ENCODE data around the gene AOAH.

AOAH gene

DNA sequence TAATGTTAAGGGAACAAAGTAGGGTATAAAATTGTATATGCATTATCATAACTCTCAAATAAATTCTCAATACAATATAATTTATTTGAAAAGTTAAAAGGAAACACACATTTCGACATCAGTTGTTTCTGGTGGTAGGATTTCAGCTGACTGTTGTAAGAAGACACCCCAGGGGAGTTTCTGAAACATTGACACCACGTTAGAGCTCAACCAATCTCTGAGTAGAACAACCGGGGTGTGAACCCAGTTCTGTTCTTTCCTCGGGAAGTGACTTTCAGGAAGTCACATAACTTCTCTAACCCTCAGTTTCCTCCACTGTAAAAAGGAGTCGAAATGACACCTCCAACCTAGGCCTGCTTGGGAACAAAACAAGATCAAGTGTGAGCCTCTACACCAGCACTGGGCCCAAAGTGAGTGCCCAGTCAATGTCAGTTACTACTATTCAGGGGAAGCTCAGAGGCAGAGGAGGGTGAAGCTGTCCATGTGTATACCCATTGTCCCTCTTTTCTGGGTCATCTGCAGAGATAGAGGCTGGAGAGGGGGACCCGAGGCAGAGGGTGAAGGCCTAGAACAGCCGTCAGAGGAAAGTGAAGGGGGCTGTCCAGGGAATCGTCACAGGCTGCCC, 67.1 kb downstream of the AOAH start:
- TF ChIP-seq, protein P1, sequence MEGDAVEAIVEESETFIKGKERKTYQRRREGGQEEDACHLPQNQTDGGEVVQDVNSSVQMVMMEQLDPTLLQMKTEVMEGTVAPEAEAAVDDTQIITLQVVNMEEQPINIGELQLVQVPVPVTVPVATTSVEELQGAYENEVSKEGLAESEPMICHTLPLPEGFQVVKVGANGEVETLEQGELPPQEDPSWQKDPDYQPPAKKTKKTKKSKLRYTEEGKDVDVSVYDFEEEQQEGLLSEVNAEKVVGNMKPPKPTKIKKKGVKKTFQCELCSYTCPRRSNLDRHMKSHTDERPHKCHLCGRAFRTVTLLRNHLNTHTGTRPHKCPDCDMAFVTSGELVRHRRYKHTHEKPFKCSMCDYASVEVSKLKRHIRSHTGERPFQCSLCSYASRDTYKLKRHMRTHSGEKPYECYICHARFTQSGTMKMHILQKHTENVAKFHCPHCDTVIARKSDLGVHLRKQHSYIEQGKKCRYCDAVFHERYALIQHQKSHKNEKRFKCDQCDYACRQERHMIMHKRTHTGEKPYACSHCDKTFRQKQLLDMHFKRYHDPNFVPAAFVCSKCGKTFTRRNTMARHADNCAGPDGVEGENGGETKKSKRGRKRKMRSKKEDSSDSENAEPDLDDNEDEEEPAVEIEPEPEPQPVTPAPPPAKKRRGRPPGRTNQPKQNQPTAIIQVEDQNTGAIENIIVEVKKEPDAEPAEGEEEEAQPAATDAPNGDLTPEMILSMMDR (conservative IDR thresholded peaks at IDR 0.05; ENCODE audit: low read length): no peak
- no peak overlapping the region for H3K4me3 ChIP-seq (ENCODE audit: low read length)
- DNase-seq (ENCODE audit: low read depth): no peak

DNA sequence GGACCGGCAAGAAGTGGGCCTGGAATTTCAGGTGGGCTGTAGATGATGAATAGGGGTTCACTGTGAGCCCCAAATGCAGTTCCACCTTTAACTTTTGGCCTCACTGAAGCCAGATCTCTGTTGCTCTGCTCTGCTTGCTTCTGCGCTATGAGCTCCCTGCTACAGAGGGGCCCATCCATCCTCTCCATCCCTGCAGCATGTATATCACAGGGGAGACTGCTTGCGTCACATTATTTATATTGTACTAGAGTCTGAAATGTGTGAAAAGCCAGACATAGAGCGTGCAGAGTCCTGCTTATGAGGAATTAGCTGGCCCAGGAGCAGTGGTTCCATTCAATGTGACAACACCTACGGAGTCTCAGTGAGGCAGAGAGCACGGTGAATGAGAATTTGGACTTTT, 69.9 kb downstream of the AOAH start:
- H3K4me3 ChIP-seq (ENCODE audit: low read length): no peak overlapping the region
- DNase-seq (ENCODE audit: low read depth): no peak
- TF ChIP-seq, protein P1 (conservative IDR thresholded peaks at IDR 0.05; ENCODE audit: low read length): no peak

- TF ChIP-seq, protein P1 (conservative IDR thresholded peaks at IDR 0.05; ENCODE audit: low read length): no peak
- H3K4me3 ChIP-seq (ENCODE audit: low read length): no peak overlapping the region
- no peak for DNase-seq (ENCODE audit: low read depth)
These were observed 70.5 kb downstream of the AOAH start for GRCh38 chr7:36653663-36654355.

- peak; percentile 55 for DNase-seq (ENCODE audit: low read depth)
- no peak overlapping the region for H3K4me3 ChIP-seq (ENCODE audit: low read length)
- TF ChIP-seq, protein P1 (conservative IDR thresholded peaks at IDR 0.05; ENCODE audit: low read length): no peak
These were observed 71.2 kb downstream of the AOAH start for GRCh38 chr7:36653008-36653662.

GRCh38 chr7:36652431-36652830, 71.9 kb downstream of the AOAH start:
- H3K4me3 ChIP-seq (ENCODE audit: low read length): no peak overlapping the region
- no peak for DNase-seq (ENCODE audit: low read depth)
- TF ChIP-seq, protein P1 (conservative IDR thresholded peaks at IDR 0.05; ENCODE audit: low read length): no peak

DNA sequence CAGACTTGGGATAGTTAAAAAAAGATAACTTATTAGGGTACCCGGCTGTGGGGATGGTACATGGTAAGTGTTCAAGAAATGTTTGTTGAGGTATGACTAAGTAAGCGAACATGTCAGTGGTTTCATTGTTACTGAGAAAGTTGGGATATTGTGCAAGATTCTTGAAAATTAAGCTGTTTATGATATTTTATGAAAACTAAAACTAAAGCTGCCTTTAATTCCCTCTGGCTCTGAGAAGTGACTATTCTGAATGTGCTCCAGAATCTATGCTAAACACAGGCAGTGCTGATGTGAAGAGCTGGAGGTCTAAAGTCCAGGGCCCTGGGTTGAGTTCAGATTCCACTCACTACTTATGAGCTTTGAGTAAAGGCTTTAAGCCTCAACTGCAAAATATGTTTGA, 72.9 kb downstream of the AOAH start:
- DNase-seq (ENCODE audit: low read depth): peak; percentile 73
- TF ChIP-seq, protein P1 (conservative IDR thresholded peaks at IDR 0.05; ENCODE audit: low read length): no peak
- no peak overlapping the region for H3K4me3 ChIP-seq (ENCODE audit: low read length)

Measured in AG10803 (cell line).